K562 (cell line): ENCODE data around the gene COL25A1. TPM values are rescaled to one million over a fixed set of nuclear protein-coding genes. Genes with fewer than 3 reads are reported as not detected.

ENCODE experiments used
- ATAC-seq: fragments of 200-7000 bp; cut with Tn5 transposase; 3 replicates; pipeline ENCODE4 v1.9.1; 2020; ENCODE audit warnings: moderate library complexity
- BruUV-seq: library from RNA; stranded (reverse); fragments of 400-500 nt; replicated peaks from 2 replicates; lab custom pipeline; 2021; lab: Mats Ljungman, UMichigan
- CTCF ChIA-PET: fragments of 300-600 bp; formaldehyde crosslinking; extraction: SDS; loops from one replicate; lab custom pipeline; 2021; ENCODE audit warnings: low intra/inter-chr PET ratio; lab: Yijun Ruan, JAX
- POLR2A ChIA-PET: fragments of 300-600, 350-650 bp; sonication (Branson Sonifier 250); formaldehyde crosslinking; extraction: SDS; loops from one replicate; lab custom pipeline; 2021; ENCODE audit warnings: antibody characterized with exemption, inconsistent platforms; lab: Yijun Ruan, JAX
- DNase-seq, 4 experiments: peaks; one replicate each; pipeline versions ENCODE4 v3.0.0 to v3.0.0-alpha.2; 2011 to 2018; ENCODE audit warnings: low spot score in 3 of 4, mixed read lengths in 3 of 4; ENCODE audit errors: extremely low read depth in 1 of 4
- FAIRE-seq: peaks from 2 replicates; lab custom pipeline; 2011; peaks lifted over from hg19 to GRCh38; lab: Jason Lieb, UNC
- H2AFZ ChIP-seq: 2 replicates; pipeline ENCODE4 v1.6.0; 2011; ENCODE audit warnings: low read depth, low read length, control low read depth, inconsistent platforms
- H3K27ac ChIP-seq: fragments of 200-600 bp; 3 replicates; pipeline ENCODE4 v1.8.0; 2011; ENCODE audit warnings: low read depth, mild to moderate bottlenecking, control low read depth, inconsistent platforms, low read length, moderate library complexity, mixed read lengths; ENCODE audit errors: extremely low read depth
- H3K27me3 ChIP-seq, 2 experiments: fragments of 300-600 bp in 1 of 2; 2 replicates in 1 of 2; 3 replicates in 1 of 2; pipeline versions ENCODE4 v1.6.0 to v1.8.0; 2011; ENCODE audit warnings: inconsistent platforms in 2 of 2, low read length in 2 of 2, mild to moderate bottlenecking in 1 of 2, mixed read lengths in 1 of 2, moderate library complexity in 1 of 2; ENCODE audit not compliant: control insufficient read depth in 2 of 2, insufficient read depth in 2 of 2
- H3K36me3 ChIP-seq: fragments of 300-600 bp; 3 replicates; pipeline ENCODE4 v1.8.0; 2011; ENCODE audit warnings: mild to moderate bottlenecking, low read length, inconsistent platforms; ENCODE audit not compliant: control insufficient read depth, insufficient read depth
- H3K4me1 ChIP-seq, 2 experiments: fragments of 200-600 bp in 1 of 2; replicated peaks in 1 of 2; 2 replicates in 1 of 2; 3 replicates in 1 of 2; pipeline versions ENCODE4 v1.5.1 to v1.8.0; 2011; ENCODE audit warnings: inconsistent platforms in 2 of 2, low read length in 2 of 2, mild to moderate bottlenecking in 1 of 2, mixed read lengths in 1 of 2, moderate library complexity in 1 of 2; ENCODE audit not compliant: control insufficient read depth in 2 of 2, insufficient read depth in 2 of 2
- H3K4me2 ChIP-seq: 2 replicates; pipeline ENCODE4 v1.6.1; 2011; ENCODE audit warnings: low read length, control low read depth, inconsistent platforms, mixed read lengths; ENCODE audit not compliant: insufficient read depth
- H3K4me3 ChIP-seq: fragments of 200-600 bp; sonication (generic), shearing (Covaris generic); 2 replicates; pipeline ENCODE4 v1.5.1; 2016; ENCODE audit warnings: control low read depth, inconsistent platforms
- H3K79me2 ChIP-seq: fragments of 200-600 bp; 3 replicates; pipeline ENCODE4 v1.8.0; 2011; ENCODE audit warnings: low read length, inconsistent platforms; ENCODE audit not compliant: control insufficient read depth, insufficient read depth
- H3K9ac ChIP-seq, 2 experiments: 2 replicates each; pipeline versions ENCODE4 v1.6.0 to v1.6.1; 2011; ENCODE audit warnings: low read depth in 2 of 2, low read length in 2 of 2, control low read depth in 1 of 2, inconsistent platforms in 1 of 2, mild to moderate bottlenecking in 1 of 2, mixed read lengths in 1 of 2; ENCODE audit not compliant: insufficient read depth in 1 of 2
- H3K9me1 ChIP-seq: one replicate; pipeline ENCODE4 v1.6.0; 2011; ENCODE audit warnings: inconsistent platforms, mild to moderate bottlenecking, low read length, moderate library complexity; ENCODE audit not compliant: control insufficient read depth, insufficient read depth
- H3K9me3 ChIP-seq: replicated peaks from 2 replicates; pipeline ENCODE4 v1.5.1; 2011; ENCODE audit warnings: low read depth, low read length, inconsistent platforms; ENCODE audit not compliant: control insufficient read depth, insufficient read depth
- H4K20me1 ChIP-seq: replicated peaks from 2 replicates; pipeline ENCODE4 v1.6.1; 2011; ENCODE audit warnings: low read length, inconsistent platforms, mixed read lengths; ENCODE audit not compliant: control insufficient read depth, insufficient read depth
- ELK3 ChIP-seq: fragments of 450-650 bp; formaldehyde crosslinking; IDR thresholded peaks from 2 replicates; pipeline ENCODE4 v1.4.0; 2020; ENCODE audit warnings: mild to moderate bottlenecking
- ETV6 ChIP-seq, 3 experiments: fragments of 150-350 bp in 1 of 3; sonication (generic) in 1 of 3; formaldehyde crosslinking in 1 of 3; IDR thresholded peaks; 2 replicates each; pipeline versions ENCODE4 v1.6.1 to v1.8.0; 2014 to 2022; ENCODE audit warnings: borderline replicate concordance in 2 of 3, low read depth in 2 of 3, antibody characterized with exemption in 1 of 3, low read length in 1 of 3, mild to moderate bottlenecking in 1 of 3, missing genetic modification reagents in 1 of 3
- GABPB2 ChIP-seq: fragments of 250-450 bp; sonication (Bioruptor Pico); conservative IDR thresholded peaks from 2 replicates; pipeline ENCODE4 v1.5.1; 2021; ENCODE audit warnings: mild to moderate bottlenecking
- NRF1 ChIP-seq, 2 experiments: fragments of 450-650 bp; IDR thresholded peaks in 1 of 2; conservative IDR thresholded peaks in 1 of 2; 2 replicates each; pipeline ENCODE4 v1.6.1; 2014; ENCODE audit warnings: mild to moderate bottlenecking in 2 of 2
- RBM22 ChIP-seq: fragments of 200-400 bp; formaldehyde crosslinking; IDR thresholded peaks from 2 replicates; pipeline ENCODE4 v1.6.1; 2018; ENCODE audit warnings: low read length, low read depth; ENCODE audit not compliant: poor library complexity, severe bottlenecking
- ZNF316 ChIP-seq: fragments of 450-650 bp; IDR thresholded peaks from 2 replicates; pipeline ENCODE4 v1.6.1; 2016
- ZNF592 ChIP-seq: fragments of 450-650 bp; IDR thresholded peaks from 2 replicates; pipeline ENCODE4 v1.6.1; 2017; ENCODE audit warnings: antibody characterized with exemption, mild to moderate bottlenecking
- ZNF668 ChIP-seq: fragments of 250-450 bp; sonication (Bioruptor Pico); IDR thresholded peaks from 2 replicates; pipeline ENCODE4 v1.8.0; 2022; ENCODE audit warnings: mild to moderate bottlenecking, inconsistent platforms
- ZNF778 ChIP-seq: fragments of 450-650 bp; formaldehyde crosslinking; IDR thresholded peaks from 2 replicates; pipeline ENCODE4 v1.4.0; 2020; ENCODE audit warnings: mild to moderate bottlenecking, moderate library complexity
- WGBS: fragments of 100-300 bp; shearing (Covaris generic); methylation state at CpG from one replicate; pipeline ENCODE4 v1.1.6; 2016; ENCODE audit warnings: low coverage, mixed read lengths; ENCODE audit not compliant: insufficient coverage; ENCODE audit errors: missing lambda C conversion rate; 5-methylcytosine and 5-hydroxymethylcytosine counted together
- in situ Hi-C: fragments of 300-500 bp; cut with MboI; formaldehyde crosslinking; loops from 4 replicates; pipeline ENCODE4 v1.15.0; 2018; ENCODE audit warnings: inconsistent platforms, mixed read lengths
- intact Hi-C: fragments of 100-400 bp; cut with micrococcal nuclease; formaldehyde crosslinking; loops from 2 replicates; pipeline ENCODE4 v1.14.2; 2022
- polyA plus RNA-seq, 8 experiments: library from polyadenylated mRNA; depleted of rRNA in 4 of 8; stranded (reverse) in 5 of 8; unstranded in 3 of 8; fragments of >200 nt; fragmentation: Nextera tagmentation in 2 of 8; fragmentation: Illumina TruSeq in 1 of 8; extraction: Ambion mirVana in 2 of 8; extraction: Trizol in 1 of 8; gene quantifications; 2 replicates each; pipeline versions ENCODE4 v1.2.1 to v1.2.3, GENCODE V29; 2011 to 2014; ENCODE audit warnings: inconsistent platforms in 1 of 8, missing spikeins in 1 of 8
- total RNA-seq, 7 experiments: library from RNA; depleted of rRNA in 6 of 7; stranded (reverse); fragments of >200 nt in 6 of 7; fragmentation: Illumina TruSeq in 2 of 7; extraction: Trizol in 2 of 7; gene quantifications; 2 replicates each; pipeline versions ENCODE4 v1.2.1 to v1.2.3, GENCODE V29; 2011 to 2021; ENCODE audit warnings: low replicate concordance in 1 of 7

Gene COL25A1
- total and polyA plus RNA-seq, 9 of the 15 experiments (the other 6 are each of a cell fraction or from before 2014, with no cell fraction given): 0.03 to 0.62 (median 0.27) TPM

- peak; percentile 35 for FAIRE-seq
These were observed 385.2 kb downstream of the COL25A1 start for GRCh38 chr4:108917255-108917654.

More at GRCh38 chr4:108917255-108917654, 385.2 kb downstream of the COL25A1 start:
- Histone ChIP-seq H3K4me1 (no peaks in the 10 kb centered on the region; a peak in 1 of 5 replicates), H3K4me2 (no peak overlapping the region), H3K9me1 (no peaks in the 10 kb centered on the region), H3K27ac (no peak overlapping the region), H3K9ac (no peak overlapping the region), H3K79me2 (no peaks in the 10 kb centered on the region), H2AFZ (peak overlapping the region; percentile 78), H3K9me3 (no peaks in the 10 kb centered on the region), H3K27me3 (no peaks in the 10 kb centered on the region), H3K4me3 (no peak overlapping the region), H3K36me3 (no peaks in the 10 kb centered on the region), H4K20me1 (no peaks in the 10 kb centered on the region)
- ChIA-PET POLR2A (interaction anchor here (0.6 to 0.7 kb wide), 2 partner anchors 9 to 219 kb away, joined by 3 read pairs; no protein-coding TSS in a partner anchor), CTCF (no interaction called here)
- no peak for DNase-seq
- 39% methylated on average over 5 of the region's 5 CpGs for WGBS
- peak; percentile 47 for ATAC-seq
- intact Hi-C loops: no loop called here
- in situ Hi-C loops: no loop called here
- BruUV-seq: no TSS peak
- TF ChIP-seq ZNF668 (CRISPR knock-in tag): no peak
- TF ChIP-seq ELK3 (CRISPR knock-in tag): no peak
- no peak for TF ChIP-seq ZNF778 (CRISPR knock-in tag)
- no peak for TF ChIP-seq GABPB2 (CRISPR knock-in tag)
- no peak for TF ChIP-seq ZNF592
- no peak for TF ChIP-seq NRF1 (conservative IDR thresholded peaks at IDR 0.05 in 1 of 2, IDR thresholded peaks at IDR 0.05 in 1 of 2)
- no peak for TF ChIP-seq ZNF316
- no peak for TF ChIP-seq RBM22
- no peak for TF ChIP-seq ETV6 (IDR thresholded peaks at IDR 0.05; ENCODE audit: borderline replicate concordance in 1 of 2, low read depth in 2 of 2, low read length in 1 of 2)
- TF ChIP-seq ETV6 (CRISPR knock-in tag; IDR thresholded peaks at IDR 0.05; ENCODE audit: borderline replicate concordance): no peak
